HG03045 (cell line): Measurements from ENCODE around the gene SLC3A2.
"Not testable (repeated sequence)": the region's sequence is repeated elsewhere in the genome, so short reads cannot be mapped to it uniquely, and the experiment has no call there.

ENCODE experiments used
- ATAC-seq: cut with Tn5 transposase; IDR thresholded peaks from one replicate; pipeline ENCODE4 v1.9.1; 2021; ENCODE audit warnings: mild to moderate bottlenecking, moderate library complexity; ENCODE audit not compliant: unreplicated experiment

Gene SLC3A2

DNA sequence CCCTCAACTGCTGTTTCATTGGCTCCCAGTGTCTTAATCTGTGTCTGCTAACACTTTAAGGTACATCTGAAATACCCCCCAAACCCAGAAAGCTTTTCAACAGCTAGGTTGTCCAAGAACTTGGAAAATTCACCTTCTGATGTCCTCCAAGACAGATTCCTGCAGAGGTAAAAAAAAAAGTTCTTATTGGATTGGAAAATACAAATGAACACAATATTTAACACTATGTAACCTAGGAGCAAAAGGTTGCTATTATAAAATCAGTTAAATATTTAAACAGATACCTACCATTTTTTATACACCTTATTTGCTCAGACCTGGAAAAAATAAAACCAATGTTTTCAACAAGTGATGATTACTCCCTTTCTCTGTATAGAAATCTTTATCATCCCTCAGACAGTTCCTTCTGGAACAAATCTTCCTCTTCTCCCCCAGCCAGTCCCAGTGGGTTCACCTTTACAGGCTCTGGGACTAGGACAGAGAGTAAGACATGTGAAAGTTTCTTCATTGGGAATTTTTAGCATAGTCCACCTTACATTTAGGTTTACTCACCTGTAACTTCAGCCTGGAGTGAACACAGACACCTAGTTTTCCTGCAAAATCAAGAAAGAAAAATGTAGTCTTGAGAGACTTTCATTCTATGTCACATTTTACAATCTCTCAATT, 28.0 kb upstream of the SLC3A2 start:
- no peak for ATAC-seq

DNA sequence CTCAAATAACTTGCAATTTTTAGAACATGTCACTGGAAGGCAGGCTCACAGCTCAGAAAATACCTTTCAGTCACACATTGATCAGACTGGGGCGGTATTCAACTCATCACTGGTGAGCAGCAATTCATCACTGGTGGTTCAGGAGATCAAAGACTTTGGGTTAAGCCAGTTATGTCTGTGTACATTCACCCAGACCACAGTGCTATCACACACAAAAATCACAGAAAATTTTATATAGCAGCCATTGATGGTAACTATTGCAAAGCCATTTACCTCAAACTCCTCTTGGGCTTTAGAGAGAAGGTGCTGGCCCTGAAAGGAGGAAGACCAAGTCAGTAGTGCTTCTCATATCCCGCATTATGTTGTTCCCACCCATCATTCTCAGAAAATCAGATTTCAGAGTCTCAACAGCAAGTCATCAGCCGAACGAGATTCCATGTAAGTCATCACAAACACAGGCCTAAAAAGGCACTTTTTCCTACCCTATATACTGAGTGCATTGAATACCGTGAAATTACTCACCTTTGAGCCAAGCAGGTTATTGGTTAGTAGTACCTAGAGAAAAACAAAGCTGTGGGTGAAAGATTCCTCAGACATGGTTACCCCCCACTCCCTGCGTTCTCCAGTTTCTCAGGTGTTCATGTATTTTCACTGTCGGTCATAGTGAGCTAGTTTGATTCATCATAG, 27.3 kb upstream of the SLC3A2 start:
- ATAC-seq: no peak

DNA sequence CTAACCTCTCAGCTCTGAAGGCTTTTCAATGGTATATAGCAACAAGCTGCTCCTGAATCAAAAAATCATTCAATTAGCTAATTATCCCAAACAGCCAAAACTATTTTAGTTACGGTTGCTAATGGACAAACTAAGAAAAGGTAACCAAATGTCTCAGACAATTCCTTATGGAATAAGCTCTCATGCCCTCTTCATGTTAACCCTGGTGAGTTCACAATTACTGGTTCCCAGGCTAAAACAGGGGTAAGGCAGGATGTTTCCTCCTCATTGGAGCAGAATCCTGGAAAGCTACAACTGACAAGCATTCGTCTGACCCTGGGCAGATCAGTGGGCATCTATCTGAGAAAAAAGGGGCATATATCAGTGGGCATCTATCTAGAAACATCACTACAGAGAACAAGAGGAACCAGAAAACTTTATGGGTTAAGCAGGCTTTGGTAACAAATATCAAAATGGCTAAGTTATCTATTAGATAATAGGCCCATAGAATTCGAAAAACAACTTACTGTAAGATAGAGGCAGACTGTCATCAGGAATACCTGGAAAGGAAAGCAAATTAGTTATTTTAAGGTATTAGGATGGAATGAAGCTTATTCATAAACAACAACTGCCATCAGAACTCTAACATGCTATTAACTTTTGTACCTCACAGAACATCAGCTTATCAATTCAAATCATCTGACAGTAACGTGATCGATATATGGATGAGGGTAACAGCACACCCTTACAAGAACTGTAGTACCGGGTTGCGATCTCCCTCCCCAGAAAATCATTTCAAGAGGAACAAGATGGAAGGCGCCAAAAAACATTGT, 26.5 kb upstream of the SLC3A2 start:
- no peak for ATAC-seq

GRCh38 chr11:62854825-62855570, 25.7 kb upstream of the SLC3A2 start:
- ATAC-seq: no peak

DNA sequence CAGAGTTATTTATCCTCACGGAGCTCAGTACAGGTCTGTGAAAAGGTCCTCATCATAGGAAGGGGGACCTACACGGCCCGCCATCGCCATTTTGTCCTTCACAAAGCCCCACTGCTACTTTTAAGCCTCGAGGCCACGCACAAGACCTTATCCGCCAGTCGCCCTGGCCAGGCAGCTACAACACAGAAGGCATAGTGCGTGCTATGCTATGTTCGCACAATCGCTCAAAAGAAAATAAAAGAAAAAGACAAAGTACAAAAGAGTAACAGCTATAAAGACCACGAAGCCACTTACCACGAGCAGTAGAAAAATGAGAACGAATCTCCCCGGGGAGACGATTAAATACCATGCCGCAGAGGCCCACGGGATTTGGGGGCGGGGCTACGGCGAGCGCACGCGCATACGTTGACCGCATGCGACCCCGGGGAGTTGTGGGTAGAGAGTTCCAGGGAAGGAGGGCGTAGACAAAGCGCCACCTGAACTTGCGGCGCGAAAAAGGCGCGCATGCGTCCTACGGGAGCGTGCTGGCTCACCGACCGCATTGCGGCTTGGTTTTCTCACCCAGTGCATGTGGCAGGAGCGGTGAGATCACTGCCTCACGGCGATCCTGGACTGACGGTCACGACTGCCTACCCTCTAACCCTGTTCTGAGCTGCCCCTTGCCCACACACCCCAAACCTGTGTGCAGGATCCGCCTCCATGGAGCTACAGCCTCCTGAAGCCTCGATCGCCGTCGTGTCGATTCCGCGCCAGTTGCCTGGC, 24.9 kb upstream of the SLC3A2 start:
- peak; percentile 86 for ATAC-seq

GRCh38 chr11:62856333-62856895, 24.3 kb upstream of the SLC3A2 start:
- no peak for ATAC-seq

- ATAC-seq: no peak
Observed at GRCh38 chr11:62857541-62857982, 23.1 kb upstream of the SLC3A2 start.

- ATAC-seq: no peak
Observed at GRCh38 chr11:62858201-62858600, 22.5 kb upstream of the SLC3A2 start.

- not testable (repeated sequence) for ATAC-seq
Observed at GRCh38 chr11:62859281-62859703, 21.4 kb upstream of the SLC3A2 start.

DNA sequence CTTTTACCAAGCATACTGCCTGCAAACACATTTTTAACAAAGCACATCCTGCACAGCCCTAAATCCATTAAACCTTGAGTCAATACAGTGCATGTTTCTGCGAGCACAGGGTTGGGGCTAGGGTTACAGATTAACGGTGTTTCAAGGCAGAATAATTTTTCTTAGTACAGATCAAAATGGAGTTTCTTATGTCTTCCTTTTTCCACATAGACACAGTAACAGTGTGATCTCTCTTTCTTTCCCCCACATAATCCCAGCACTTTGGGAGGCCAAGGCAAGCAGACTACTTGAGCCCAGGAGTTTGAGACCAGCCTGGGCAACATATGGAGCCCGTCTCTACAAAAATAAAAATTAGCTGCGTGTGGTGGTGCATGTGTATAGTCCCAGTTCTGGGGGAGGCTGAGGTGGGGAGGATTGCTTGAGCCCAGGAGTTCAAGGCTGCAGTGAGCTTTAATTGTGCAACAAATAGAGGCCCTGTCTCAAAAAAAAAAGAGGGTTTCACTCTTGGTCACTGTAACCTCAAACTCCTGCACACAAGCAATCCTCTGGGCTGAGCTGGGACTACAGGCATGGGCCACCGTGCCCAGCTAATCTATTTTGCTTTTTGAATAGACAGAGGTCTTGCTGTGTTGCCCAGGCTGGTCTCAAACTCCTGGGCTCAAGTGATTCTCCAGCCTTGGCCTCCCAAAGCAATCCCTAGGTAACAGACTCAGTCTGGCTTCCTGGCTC, 19.7 kb upstream of the SLC3A2 start:
- ATAC-seq: no peak

DNA sequence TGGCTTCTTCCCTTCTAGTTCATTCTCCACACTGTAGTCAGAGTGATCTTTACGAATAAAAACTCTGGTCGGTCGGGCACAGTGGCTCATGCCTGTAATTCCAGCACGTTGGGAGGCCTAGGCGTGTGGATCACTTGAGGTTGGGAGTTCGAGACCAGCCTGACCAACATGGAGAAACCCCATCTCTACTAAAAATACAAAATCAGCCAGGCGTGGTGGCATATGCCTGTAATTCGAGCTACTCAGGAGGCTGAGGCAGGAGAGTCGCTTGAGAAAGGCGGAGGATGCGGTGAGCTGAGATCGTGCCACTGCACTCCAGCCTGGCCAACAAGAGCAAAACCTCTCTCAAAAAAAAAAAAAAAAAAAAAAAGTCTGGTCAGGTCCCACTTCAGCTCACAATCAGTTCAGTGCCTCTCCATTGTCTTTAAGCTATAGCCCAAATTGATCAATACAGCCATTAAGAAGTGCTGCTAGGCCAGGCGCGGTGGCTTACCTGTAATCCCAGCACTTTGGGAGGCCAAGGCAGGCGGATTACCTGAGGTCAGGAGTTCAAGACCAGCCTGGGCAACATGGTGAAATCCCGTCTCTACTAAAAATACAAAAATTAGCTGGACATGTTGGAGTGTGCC, 19.0 kb upstream of the SLC3A2 start:
- ATAC-seq: not testable (repeated sequence)

DNA sequence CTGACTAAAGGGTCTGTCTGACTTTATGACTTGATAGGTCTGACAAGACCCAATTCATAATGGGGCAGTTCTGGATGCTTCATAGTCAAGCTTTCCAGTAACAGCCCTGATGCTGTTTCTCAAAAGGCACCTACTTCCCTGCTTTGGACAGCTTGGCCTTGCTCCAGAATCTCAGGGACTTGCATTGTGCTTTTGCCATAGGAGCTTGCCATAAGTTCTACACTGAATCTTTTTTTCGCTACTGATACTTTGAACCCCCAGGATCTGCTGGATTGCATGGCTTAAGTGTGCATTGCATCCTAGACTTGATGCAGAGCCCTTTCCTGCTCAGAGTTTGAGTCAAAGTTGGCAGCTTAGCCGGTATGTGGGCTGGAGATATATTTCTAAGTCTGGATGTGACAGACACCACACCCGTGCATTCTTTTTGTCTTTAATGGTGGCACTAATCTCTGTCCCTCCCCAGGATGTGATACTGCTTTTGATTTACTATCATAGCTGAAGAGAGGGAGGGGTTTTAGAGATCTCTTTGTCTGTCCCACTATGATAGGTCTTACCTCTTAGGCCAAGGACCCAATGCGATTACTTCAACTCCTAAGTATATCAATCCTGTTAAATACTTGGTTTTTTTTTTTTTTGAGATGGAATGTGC, 16.9 kb upstream of the SLC3A2 start:
- ATAC-seq: no peak

GRCh38 chr11:62865635-62866034, 15.1 kb upstream of the SLC3A2 start:
- ATAC-seq: no peak

- no peak for ATAC-seq
Observed at GRCh38 chr11:62874851-62875250, 5.8 kb upstream of the SLC3A2 start.

- no peak for ATAC-seq
Observed at GRCh38 chr11:62875698-62876478, 4.8 kb upstream of the SLC3A2 start.

- ATAC-seq: no peak
Observed at GRCh38 chr11:62876712-62877111, 4.0 kb upstream of the SLC3A2 start.

GRCh38 chr11:62879235-62879978, 1.3 kb upstream of the SLC3A2 start:
- no peak for ATAC-seq
